Trophoblast cell (in vitro differentiated cells and primary cell): ENCODE results near the gene OSBPL3.
"Not testable (repeated sequence)": the region's sequence is repeated elsewhere in the genome, so short reads cannot be mapped to it uniquely, and the experiment has no call there.

Experiments used
- DNase-seq, 2 donors: peaks; one replicate each; pipeline ENCODE4 v3.0.0-alpha.2; 2016
- H2AFZ ChIP-seq: 2 replicates; pipeline ENCODE4 v1.6.1; 2013; ENCODE audit warnings: low read length, moderate library complexity, mild to moderate bottlenecking; ENCODE audit not compliant: insufficient read depth, poor library complexity
- H2AK5ac ChIP-seq: 2 replicates; pipeline ENCODE4 v1.6.1; 2013; ENCODE audit warnings: mild to moderate bottlenecking, low read length
- H2BK120ac ChIP-seq: 2 replicates; pipeline ENCODE4 v1.6.1; 2013; ENCODE audit warnings: low read length, mild to moderate bottlenecking, moderate library complexity; ENCODE audit not compliant: insufficient read depth, poor library complexity
- H2BK12ac ChIP-seq: 2 replicates; pipeline ENCODE4 v1.6.1; 2013; ENCODE audit warnings: mild to moderate bottlenecking, low read length, moderate library complexity
- H2BK5ac ChIP-seq: 2 replicates; pipeline ENCODE4 v1.6.1; 2013; ENCODE audit warnings: low read length, low read depth, moderate library complexity, mild to moderate bottlenecking; ENCODE audit not compliant: poor library complexity
- H3K14ac ChIP-seq: 2 replicates; pipeline ENCODE4 v1.6.1; 2013; ENCODE audit warnings: mild to moderate bottlenecking, low read length
- H3K18ac ChIP-seq: 2 replicates; pipeline ENCODE4 v1.6.1; 2013; ENCODE audit warnings: mild to moderate bottlenecking, low read length
- H3K23ac ChIP-seq: 2 replicates; pipeline ENCODE4 v1.6.1; 2013; ENCODE audit warnings: low read length
- H3K27ac ChIP-seq: 2 replicates; pipeline ENCODE4 v1.5.1; 2013; ENCODE audit warnings: low read depth, mild to moderate bottlenecking, inconsistent platforms, low read length, moderate library complexity
- H3K27me3 ChIP-seq: 2 replicates; pipeline ENCODE4 v1.6.1; 2013; ENCODE audit warnings: inconsistent platforms, mild to moderate bottlenecking, low read length, moderate library complexity; ENCODE audit not compliant: insufficient read depth
- H3K36me3 ChIP-seq, 2 experiments: 1 replicate in 1 of 2; 2 replicates in 1 of 2; pipeline ENCODE4 v1.6.1; 2013; ENCODE audit warnings: low read length in 2 of 2, mild to moderate bottlenecking in 2 of 2, moderate library complexity in 1 of 2; ENCODE audit not compliant: insufficient read depth in 2 of 2, control insufficient read depth in 1 of 2
- H3K4ac ChIP-seq: 2 replicates; pipeline ENCODE4 v1.6.1; 2013; ENCODE audit warnings: low read depth, mild to moderate bottlenecking, low read length, moderate library complexity
- H3K4me1 ChIP-seq, 2 experiments: 1 replicate in 1 of 2; 2 replicates in 1 of 2; pipeline ENCODE4 v1.6.1; 2013; ENCODE audit warnings: low read length in 2 of 2, mild to moderate bottlenecking in 2 of 2, moderate library complexity in 1 of 2; ENCODE audit not compliant: insufficient read depth in 2 of 2, control insufficient read depth in 1 of 2
- H3K4me2 ChIP-seq: 2 replicates; pipeline ENCODE4 v1.6.1; 2013; ENCODE audit warnings: inconsistent platforms, mild to moderate bottlenecking, low read length, moderate library complexity
- H3K4me3 ChIP-seq: 2 replicates; pipeline ENCODE4 v1.5.1; 2013; ENCODE audit warnings: mild to moderate bottlenecking, low read depth, low read length, inconsistent platforms
- H3K79me1 ChIP-seq: one replicate; pipeline ENCODE4 v1.6.1; 2013; ENCODE audit warnings: low read length
- H3K79me2 ChIP-seq: 2 replicates; pipeline ENCODE4 v1.6.1; 2013; ENCODE audit warnings: low read length, mild to moderate bottlenecking; ENCODE audit not compliant: control insufficient read depth, insufficient read depth, poor library complexity
- H3K9ac ChIP-seq: 2 replicates; pipeline ENCODE4 v1.6.1; 2013; ENCODE audit warnings: mild to moderate bottlenecking, low read length
- H3K9me3 ChIP-seq: 2 replicates; pipeline ENCODE4 v1.6.1; 2013; ENCODE audit warnings: low read depth, mild to moderate bottlenecking, control low read depth, inconsistent platforms, low read length; ENCODE audit not compliant: insufficient read depth
- H4K12ac ChIP-seq: 2 replicates; pipeline ENCODE4 v1.6.1; 2013; ENCODE audit warnings: low read depth, mild to moderate bottlenecking, low read length, moderate library complexity
- H4K8ac ChIP-seq: 2 replicates; pipeline ENCODE4 v1.6.1; 2013; ENCODE audit warnings: low read depth, mild to moderate bottlenecking, low read length, moderate library complexity
- H4K91ac ChIP-seq: one replicate; pipeline ENCODE4 v1.6.1; 2013; ENCODE audit warnings: low read depth, mild to moderate bottlenecking, low read length, moderate library complexity
- WGBS: extraction: QIAGEN DNeasy Blood & Tissue Kit; methylation state at CpG from one replicate; pipeline ENCODE4 v1.1.7; 2013; ENCODE audit warnings: missing lambda C conversion rate; ENCODE audit not compliant: insufficient read length, insufficient coverage; ENCODE audit errors: extremely low coverage; 5-methylcytosine and 5-hydroxymethylcytosine counted together

Gene OSBPL3

DNA sequence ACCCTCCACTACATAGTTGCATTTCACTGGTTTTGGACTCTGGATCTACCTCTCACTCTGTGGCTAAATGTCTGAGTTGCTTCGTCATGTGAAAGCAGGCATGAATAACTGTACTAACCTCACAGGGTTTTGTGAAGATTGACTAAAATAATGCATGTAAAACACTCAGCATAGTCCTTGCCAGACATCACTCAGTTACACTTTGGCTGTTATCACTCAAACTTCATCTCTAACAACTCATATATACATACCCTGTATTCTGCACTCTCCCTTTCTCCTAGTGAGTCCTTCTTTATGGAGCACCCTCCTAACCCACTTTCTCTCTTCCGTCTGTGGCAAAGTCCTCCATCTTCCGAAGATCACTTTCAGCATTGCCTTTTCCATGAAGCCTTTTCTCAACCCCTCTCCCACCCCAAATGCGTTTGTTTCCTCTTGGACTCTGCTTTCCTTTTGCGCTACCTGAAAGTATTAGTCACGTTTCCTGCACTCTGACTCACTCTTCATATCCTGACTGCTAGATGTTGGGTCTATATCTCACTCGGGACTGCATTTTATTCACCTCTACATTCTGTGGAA, 72.6 kb downstream of the OSBPL3 start:
- Histone ChIP-seq H4K8ac (no peak overlapping the region), H3K4me1 (peaks cover 3 to 9% of the 10 kb centered on the region in 2 experiments), H4K12ac (no peak overlapping the region), H2BK120ac (no peak overlapping the region), H2AFZ (no peak overlapping the region), H3K79me2 (no peaks in the 10 kb centered on the region), H2BK12ac (no peak overlapping the region), H3K79me1 (no peaks in the 10 kb centered on the region), H3K27me3 (no peaks in the 10 kb centered on the region), H3K18ac (no peak overlapping the region), H2AK5ac (no peak overlapping the region), H3K4me3 (no peak overlapping the region), H3K4ac (no peak overlapping the region), H3K14ac (no peak overlapping the region), H2BK5ac (no peak overlapping the region), H3K9ac (no peak overlapping the region), H3K23ac (no peak overlapping the region), H4K91ac (no peak overlapping the region), H3K4me2 (peak overlapping the region; percentile 38), H3K27ac (no peak overlapping the region), H3K36me3 (no peaks in the 10 kb centered on the region), H3K9me3 (no peaks in the 10 kb centered on the region)
- WGBS, result no CpG with 5 or more reads among the region's 7 CpGs
- DNase-seq, result peak in 1 of 2 donors; percentile 48

DNA sequence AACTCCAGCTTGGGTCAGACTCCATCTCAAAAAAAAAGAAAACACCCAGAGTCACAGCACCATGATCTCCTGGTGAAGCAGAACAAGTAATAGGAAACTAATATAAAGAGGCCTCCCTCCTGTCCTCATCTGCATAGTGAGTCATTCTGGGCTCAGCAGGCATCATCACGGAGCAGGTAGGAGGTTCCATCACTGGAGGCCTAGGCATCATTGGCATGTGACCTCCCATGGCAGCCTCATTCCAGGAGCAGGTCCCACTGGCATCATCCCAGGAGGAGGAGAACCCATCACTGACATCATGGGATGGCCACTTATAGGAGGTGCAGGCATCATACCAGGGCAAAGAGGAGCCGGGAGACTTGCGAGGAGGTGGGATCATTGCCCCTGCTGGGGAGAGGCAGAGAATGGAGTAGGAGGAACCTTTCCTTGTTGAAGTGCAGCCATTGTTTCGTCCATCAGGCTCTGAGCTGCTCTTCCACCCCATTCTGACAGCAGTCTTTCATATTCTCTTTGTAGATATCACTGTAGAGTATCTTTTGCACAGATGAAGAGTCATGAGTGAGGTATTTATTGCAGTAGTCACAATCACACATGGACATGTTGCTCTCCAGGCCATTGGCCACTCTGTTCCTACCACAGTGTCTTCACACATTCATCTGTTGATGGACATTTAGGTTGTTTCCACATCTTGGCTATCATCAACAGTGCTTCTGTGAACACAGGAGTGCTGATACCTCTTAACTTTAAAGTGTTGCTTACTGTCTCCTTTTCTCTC, 73.8 kb downstream of the OSBPL3 start:
- no peak overlapping the region for H4K91ac ChIP-seq
- DNase-seq, result peak in 1 of 2 donors; percentile 54
- H3K18ac ChIP-seq, result no peak overlapping the region
- H3K79me1 ChIP-seq, result no peaks in the 10 kb centered on the region
- no peak overlapping the region for H2AFZ ChIP-seq
- H3K4me2 ChIP-seq, result no peak overlapping the region
- H4K8ac ChIP-seq, result no peak overlapping the region
- no peak overlapping the region for H4K12ac ChIP-seq
- H3K27ac ChIP-seq, result no peak overlapping the region
- WGBS, result no CpG with 5 or more reads among the region's 4 CpGs
- H2BK12ac ChIP-seq, result no peak overlapping the region
- no peak overlapping the region for H3K4me3 ChIP-seq
- no peak overlapping the region for H3K4ac ChIP-seq
- H3K27me3 ChIP-seq, result no peaks in the 10 kb centered on the region
- no peak overlapping the region for H2BK120ac ChIP-seq
- H3K4me1 ChIP-seq, result peaks cover 3 to 9% of the 10 kb centered on the region in 2 experiments
- no peak overlapping the region for H3K23ac ChIP-seq
- H3K14ac ChIP-seq, result no peak overlapping the region
- no peak overlapping the region for H3K9ac ChIP-seq
- H3K9me3 ChIP-seq, result no peaks in the 10 kb centered on the region
- no peak overlapping the region for H2AK5ac ChIP-seq
- H3K79me2 ChIP-seq, result no peaks in the 10 kb centered on the region
- H3K36me3 ChIP-seq, result no peaks in the 10 kb centered on the region
- H2BK5ac ChIP-seq, result no peak overlapping the region

DNA sequence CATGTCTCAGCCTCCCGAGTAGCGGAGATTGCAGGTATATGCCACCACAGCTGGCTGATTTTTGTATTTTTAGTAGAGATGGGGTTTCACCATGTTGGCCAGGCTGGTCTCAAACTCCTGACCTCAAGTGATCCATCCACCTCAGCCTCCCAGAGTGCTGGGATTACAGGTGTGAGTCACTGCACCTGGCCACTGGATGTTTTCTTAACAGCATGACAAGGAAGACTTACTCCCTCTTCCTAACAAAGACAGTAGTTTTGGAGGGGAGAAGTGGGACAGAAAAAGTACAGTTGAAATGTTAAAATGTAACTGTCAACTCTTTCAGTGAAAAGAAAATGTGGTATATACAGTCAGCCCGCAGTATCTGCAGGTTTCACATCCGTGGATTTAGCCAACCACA, 76.0 kb downstream of the OSBPL3 start:
- not testable (repeated sequence) for H2BK12ac ChIP-seq, H3K18ac ChIP-seq, H4K91ac ChIP-seq, H3K4ac ChIP-seq, H3K4me2 ChIP-seq, H3K27ac ChIP-seq, H3K9me3 ChIP-seq, H3K4me3 ChIP-seq, H2BK120ac ChIP-seq, H4K8ac ChIP-seq, DNase-seq, H3K79me1 ChIP-seq, H2AFZ ChIP-seq, H3K14ac ChIP-seq, H3K27me3 ChIP-seq, H2BK5ac ChIP-seq, H2AK5ac ChIP-seq, H4K12ac ChIP-seq, H3K79me2 ChIP-seq, H3K4me1 ChIP-seq, H3K36me3 ChIP-seq, H3K23ac ChIP-seq, H3K9ac ChIP-seq
- WGBS, result no CpG with 5 or more reads among the region's 4 CpGs

DNA sequence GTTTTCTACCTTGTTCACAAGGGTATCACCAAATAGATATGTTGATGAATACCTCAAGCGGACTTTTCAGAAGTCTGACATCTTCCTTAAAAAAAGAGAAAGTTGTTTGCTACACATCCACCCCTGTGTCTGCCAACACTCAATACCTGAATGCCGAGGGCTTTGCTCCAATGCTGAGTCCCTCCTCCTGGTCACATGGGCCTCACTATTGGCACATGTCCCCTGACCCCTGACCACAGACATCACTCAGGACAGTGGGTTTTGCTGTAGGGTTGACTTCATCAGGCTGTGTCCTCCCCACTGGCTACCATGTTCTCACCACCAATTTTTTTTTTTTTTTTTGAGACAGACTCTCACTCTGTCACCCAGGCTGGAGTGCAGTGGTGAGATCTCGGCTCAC, 76.4 kb downstream of the OSBPL3 start:
- Histone ChIP-seq H4K8ac (no peak overlapping the region), H3K79me1 (no peaks in the 10 kb centered on the region), H3K36me3 (no peaks in the 10 kb centered on the region), H3K79me2 (no peaks in the 10 kb centered on the region), H2AFZ (no peak overlapping the region), H3K14ac (no peak overlapping the region), H4K12ac (no peak overlapping the region), H2BK5ac (no peak overlapping the region), H3K27ac (no peak overlapping the region), H2BK12ac (no peak overlapping the region), H3K18ac (no peak overlapping the region), H3K4me1 (peaks cover 0 to 5% of the 10 kb centered on the region in 2 experiments), H3K9me3 (no peaks in the 10 kb centered on the region), H3K9ac (no peak overlapping the region), H2AK5ac (no peak overlapping the region), H2BK120ac (no peak overlapping the region), H3K23ac (no peak overlapping the region), H4K91ac (no peak overlapping the region), H3K4me2 (no peak overlapping the region), H3K4ac (no peak overlapping the region), H3K4me3 (no peak overlapping the region), H3K27me3 (no peaks in the 10 kb centered on the region)
- DNase-seq, result no peak
- WGBS, result no CpG with 5 or more reads among the region's 3 CpGs
